ENCODE data around the gene SLCO4A1.
A peak's percentile ranks its signal among the peaks of the same experiment; 100 is the strongest.

SLCO4A1 gene

GRCh38 chr20:62668441-62669027 lies 26.2 kb downstream of the SLCO4A1 start:
- TF ChIP-seq CTCF (conservative IDR thresholded peaks at IDR 0.05; ENCODE audit: low read depth, low read length), result peak; percentile 91
- peak; percentile 78 for DNase-seq (ENCODE audit: low read depth)
- H3K4me3 ChIP-seq (ENCODE audit: low read depth, low read length), result no peak overlapping the region

- TF ChIP-seq CTCF (conservative IDR thresholded peaks at IDR 0.05; ENCODE audit: low read depth, low read length), result no peak
- no peak for DNase-seq (ENCODE audit: low read depth)
- no peak overlapping the region for H3K4me3 ChIP-seq (ENCODE audit: low read depth, low read length)
These were observed 26.9 kb downstream of the SLCO4A1 start for GRCh38 chr20:62669249-62669648.

- H3K4me3 ChIP-seq (ENCODE audit: low read depth, low read length), result no peak overlapping the region
- TF ChIP-seq CTCF (conservative IDR thresholded peaks at IDR 0.05; ENCODE audit: low read depth, low read length), result no peak
- DNase-seq (ENCODE audit: low read depth), result no peak
These were observed 27.9 kb downstream of the SLCO4A1 start for GRCh38 chr20:62670156-62670555.

GRCh38 chr20:62670998-62671397 lies 28.7 kb downstream of the SLCO4A1 start:
- DNase-seq (ENCODE audit: low read depth), result no peak
- TF ChIP-seq CTCF (conservative IDR thresholded peaks at IDR 0.05; ENCODE audit: low read depth, low read length), result no peak
- H3K4me3 ChIP-seq (ENCODE audit: low read depth, low read length), result no peak overlapping the region

GRCh38 chr20:62671765-62672164 lies 29.5 kb downstream of the SLCO4A1 start:
- no peak overlapping the region for H3K4me3 ChIP-seq (ENCODE audit: low read depth, low read length)
- no peak for TF ChIP-seq CTCF (conservative IDR thresholded peaks at IDR 0.05; ENCODE audit: low read depth, low read length)

GRCh38 chr20:62674370-62674769 lies 32.1 kb downstream of the SLCO4A1 start:
- no peak for TF ChIP-seq CTCF (conservative IDR thresholded peaks at IDR 0.05; ENCODE audit: low read depth, low read length)
- H3K4me3 ChIP-seq (ENCODE audit: low read depth, low read length), result no peak overlapping the region
- DNase-seq (ENCODE audit: low read depth), result no peak

More at GRCh38 chr20:62671765-62672164, 29.5 kb downstream of the SLCO4A1 start:
- no peak for DNase-seq (ENCODE audit: low read depth)

- no peak overlapping the region for H3K4me3 ChIP-seq (ENCODE audit: low read depth, low read length)
These were observed 33.0 kb downstream of the SLCO4A1 start for GRCh38 chr20:62675156-62675876.

More at GRCh38 chr20:62675156-62675876, 33.0 kb downstream of the SLCO4A1 start:
- TF ChIP-seq CTCF (conservative IDR thresholded peaks at IDR 0.05; ENCODE audit: low read depth, low read length), result no peak
- DNase-seq (ENCODE audit: low read depth), result no peak
